ENCODE results near the gene QRFP. TPM values are rescaled to one million over a fixed set of nuclear protein-coding genes. Genes with fewer than 3 reads are reported as not detected.
A peak's percentile ranks its signal among the peaks of the same experiment; 100 is the strongest.

Gene QRFP
- polyA plus RNA-seq, 3 donors from 2014 or later = not detected

GRCh38 chr9:130878295-130878694 lies 18.3 kb downstream of the QRFP start:
- DNase-seq = no peak
- H3K9me3 Mint-ChIP-seq = no peaks in the 10 kb centered on the region
- H3K4me1 Mint-ChIP-seq = no peaks in the 10 kb centered on the region
- peaks cover 13 to 36% (median 18%) of the 10 kb centered on the region in 3 donors for H3K36me3 Mint-ChIP-seq
- H3K4me3 Mint-ChIP-seq = no peak overlapping the region
- H3K27ac Mint-ChIP-seq = no peak overlapping the region
- peaks cover 2% of the 10 kb centered on the region in 3 donors for H3K27me3 Mint-ChIP-seq (ENCODE audit: low read depth in 3 of 3)

- DNase-seq = no peak
- Mint-ChIP-seq H3K4me1 (no peaks in the 10 kb centered on the region), H3K4me3 (no peak overlapping the region), H3K9me3 (no peaks in the 10 kb centered on the region), H3K27me3 (ENCODE audit: low read depth in 3 of 3) (peaks cover 2% of the 10 kb centered on the region in 3 donors), H3K36me3 (peaks cover 18 to 43% (median 23%) of the 10 kb centered on the region in 3 donors), H3K27ac (no peak overlapping the region)
These were observed 19.3 kb downstream of the QRFP start for GRCh38 chr9:130877300-130877699.

GRCh38 chr9:130874783-130875182 lies 21.8 kb downstream of the QRFP start:
- H3K36me3 Mint-ChIP-seq = peaks cover 18 to 40% (median 18%) of the 10 kb centered on the region in 3 donors
- no peak for DNase-seq
- no peaks in the 10 kb centered on the region for H3K4me1 Mint-ChIP-seq
- peaks cover 0 to 3% (median 2%) of the 10 kb centered on the region in 3 donors for H3K27me3 Mint-ChIP-seq (ENCODE audit: low read depth in 3 of 3)
- H3K27ac Mint-ChIP-seq = no peak overlapping the region
- H3K4me3 Mint-ChIP-seq = no peak overlapping the region
- H3K9me3 Mint-ChIP-seq = no peaks in the 10 kb centered on the region

GRCh38 chr9:130873966-130874365 lies 22.6 kb downstream of the QRFP start:
- no peaks in the 10 kb centered on the region for H3K9me3 Mint-ChIP-seq
- no peak for DNase-seq
- no peak overlapping the region for H3K4me3 Mint-ChIP-seq
- peaks cover 18 to 33% (median 18%) of the 10 kb centered on the region in 3 donors for H3K36me3 Mint-ChIP-seq
- peaks cover 0 to 3% (median 2%) of the 10 kb centered on the region in 3 donors for H3K27me3 Mint-ChIP-seq (ENCODE audit: low read depth in 3 of 3)
- peak overlapping the region in 1 of 6 donors; percentile 15 for H3K27ac Mint-ChIP-seq
- no peaks in the 10 kb centered on the region for H3K4me1 Mint-ChIP-seq

GRCh38 chr9:130872912-130873503 lies 23.6 kb downstream of the QRFP start:
- DNase-seq = no peak
- Mint-ChIP-seq H3K4me1 (no peaks in the 10 kb centered on the region), H3K36me3 (peaks cover 18 to 33% (median 18%) of the 10 kb centered on the region in 3 donors), H3K27ac (no peak overlapping the region), H3K9me3 (no peaks in the 10 kb centered on the region), H3K4me3 (no peak overlapping the region), H3K27me3 (ENCODE audit: low read depth in 3 of 3) (peaks cover 0 to 3% (median 2%) of the 10 kb centered on the region in 3 donors)

GRCh38 chr9:130872508-130872907 lies 24.1 kb downstream of the QRFP start:
- Mint-ChIP-seq H3K9me3 (no peaks in the 10 kb centered on the region), H3K4me1 (no peaks in the 10 kb centered on the region), H3K36me3 (peaks cover 18 to 33% (median 18%) of the 10 kb centered on the region in 3 donors), H3K27me3 (ENCODE audit: low read depth in 3 of 3) (peaks cover 0 to 3% (median 2%) of the 10 kb centered on the region in 3 donors), H3K27ac (no peak overlapping the region), H3K4me3 (no peak overlapping the region)
- DNase-seq = no peak

GRCh38 chr9:130872093-130872492 lies 24.5 kb downstream of the QRFP start:
- no peak overlapping the region for H3K27ac Mint-ChIP-seq
- DNase-seq = no peak
- no peaks in the 10 kb centered on the region for H3K4me1 Mint-ChIP-seq
- H3K36me3 Mint-ChIP-seq = peaks cover 16 to 32% (median 18%) of the 10 kb centered on the region in 3 donors
- H3K27me3 Mint-ChIP-seq (ENCODE audit: low read depth in 3 of 3) = peaks cover 0 to 3% (median 2%) of the 10 kb centered on the region in 3 donors
- no peaks in the 10 kb centered on the region for H3K9me3 Mint-ChIP-seq
- no peak overlapping the region for H3K4me3 Mint-ChIP-seq

- Mint-ChIP-seq H3K4me3 (no peak overlapping the region), H3K27ac (no peak overlapping the region), H3K27me3 (ENCODE audit: low read depth in 3 of 3) (peaks cover 0 to 3% (median 2%) of the 10 kb centered on the region in 3 donors), H3K9me3 (no peaks in the 10 kb centered on the region), H3K36me3 (peaks cover 13 to 29% (median 18%) of the 10 kb centered on the region in 3 donors), H3K4me1 (peaks cover 0 to 2% of the 10 kb centered on the region in 2 donors)
- no peak for DNase-seq
These were observed 25.1 kb downstream of the QRFP start for GRCh38 chr9:130871395-130872062.

GRCh38 chr9:130870491-130871381 lies 25.9 kb downstream of the QRFP start:
- Mint-ChIP-seq H3K27ac (peak overlapping the region in 1 of 6 donors; percentile 25), H3K4me3 (no peak overlapping the region), H3K27me3 (ENCODE audit: low read depth in 3 of 3) (peaks cover 0 to 3% (median 2%) of the 10 kb centered on the region in 3 donors), H3K36me3 (peaks cover 13 to 29% (median 18%) of the 10 kb centered on the region in 3 donors), H3K4me1 (peaks cover 0 to 6% of the 10 kb centered on the region in 2 donors), H3K9me3 (no peaks in the 10 kb centered on the region)
- DNase-seq = no peak

GRCh38 chr9:130869250-130869649 lies 27.4 kb downstream of the QRFP start:
- Mint-ChIP-seq H3K4me1 (peaks cover 0 to 6% of the 10 kb centered on the region in 2 donors), H3K4me3 (no peak overlapping the region), H3K27ac (no peak overlapping the region), H3K9me3 (no peaks in the 10 kb centered on the region), H3K27me3 (ENCODE audit: low read depth in 3 of 3) (peaks cover 0 to 2% (median 0%) of the 10 kb centered on the region in 3 donors), H3K36me3 (peaks cover 9 to 22% (median 14%) of the 10 kb centered on the region in 3 donors)
- no peak for DNase-seq

GRCh38 chr9:130868230-130868629 lies 28.4 kb downstream of the QRFP start:
- Mint-ChIP-seq H3K4me3 (no peak overlapping the region), H3K4me1 (peaks cover 0 to 11% of the 10 kb centered on the region in 2 donors), H3K27ac (no peak overlapping the region), H3K27me3 (ENCODE audit: low read depth in 3 of 3) (peaks cover 0 to 2% (median 0%) of the 10 kb centered on the region in 3 donors), H3K9me3 (no peaks in the 10 kb centered on the region), H3K36me3 (peaks cover 5 to 16% (median 10%) of the 10 kb centered on the region in 3 donors)
- DNase-seq = no peak

GRCh38 chr9:130867556-130867955 lies 29.1 kb downstream of the QRFP start:
- Mint-ChIP-seq H3K4me1 (peaks cover 0 to 11% of the 10 kb centered on the region in 2 donors), H3K36me3 (peaks cover 0 to 12% (median 10%) of the 10 kb centered on the region in 3 donors), H3K9me3 (no peaks in the 10 kb centered on the region), H3K4me3 (no peak overlapping the region), H3K27ac (no peak overlapping the region), H3K27me3 (ENCODE audit: low read depth in 3 of 3) (peaks cover 0 to 2% (median 0%) of the 10 kb centered on the region in 3 donors)
- DNase-seq = no peak

- DNase-seq = peak; percentile 31 to 38 (median 33)
- Mint-ChIP-seq H3K9me3 (no peaks in the 10 kb centered on the region), H3K4me3 (no peak overlapping the region), H3K4me1 (peaks cover 3 to 11% of the 10 kb centered on the region in 2 donors), H3K27me3 (ENCODE audit: low read depth in 3 of 3) (peaks cover 0 to 2% (median 0%) of the 10 kb centered on the region in 3 donors), H3K27ac (peak overlapping the region in 4 of 6 donors; percentile 23 to 67 (median 35)), H3K36me3 (peaks cover under 1 to 11% (median 3%) of the 10 kb centered on the region in 3 donors)
These were observed 30.1 kb downstream of the QRFP start for GRCh38 chr9:130866474-130866965.

Measured in immature natural killer cell (primary cell).